ENCODE results near the gene CRKL.
"Not testable (repeated sequence)": the region's sequence is repeated elsewhere in the genome, so short reads cannot be mapped to it uniquely, and the experiment has no call there.

CRKL gene

DNA sequence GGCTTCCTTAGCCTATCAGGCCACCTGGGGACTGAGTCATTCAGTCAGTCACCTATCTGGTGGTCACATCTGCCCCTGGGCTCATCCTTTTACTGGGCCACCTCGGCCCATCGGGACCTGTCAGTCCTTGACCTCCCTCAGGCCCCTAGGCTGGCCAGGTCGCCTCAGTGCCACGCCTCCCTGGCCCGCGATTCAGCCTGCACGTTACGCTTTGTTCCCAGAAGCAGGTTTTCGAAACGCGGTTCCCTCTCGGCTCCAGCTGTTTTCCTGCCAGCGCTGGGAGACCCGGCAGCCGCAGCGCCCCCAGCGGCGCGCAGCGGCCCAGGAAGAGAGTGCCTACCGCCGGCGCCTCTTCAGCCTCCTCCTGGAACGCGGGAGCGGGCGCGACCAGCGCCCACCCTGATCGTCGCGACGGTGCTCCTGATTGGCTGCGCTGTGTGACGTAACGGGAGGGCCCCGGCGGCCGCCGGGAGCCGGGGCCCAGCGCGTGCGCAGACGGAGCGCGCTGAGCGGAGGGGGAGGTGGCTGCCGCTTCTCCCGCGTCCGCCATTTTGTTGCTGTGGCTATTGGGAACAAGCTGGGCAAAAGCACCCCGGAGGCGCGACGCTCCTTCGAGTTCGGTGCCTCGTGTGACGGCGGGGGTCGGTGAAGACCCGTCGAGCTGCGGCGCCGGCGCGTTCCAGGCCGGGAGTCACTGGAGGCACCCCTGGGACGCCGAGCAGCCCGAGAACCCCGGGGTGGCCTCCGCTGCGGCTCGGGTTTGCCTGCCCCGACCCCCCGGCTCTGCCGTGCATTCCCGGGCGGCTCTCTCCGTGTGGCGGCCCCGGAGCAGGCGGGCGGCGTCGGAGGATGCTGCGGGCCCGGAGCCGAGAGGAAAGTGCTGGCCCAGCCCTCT is at the start of gene CRKL:
CRKL (plus strand) TSS at position 492 of the 895 bp plus-strand sequence. CDS start 528 bp downstream, outside the sequence.
- DNase-seq, result peak; percentile 85

- DNase-seq, result no peak
Measured at GRCh38 chr22:20868025-20868962, 48.9 kb upstream of the CRKL start.

- no peak for DNase-seq
Measured at GRCh38 chr22:20869234-20869633, 48.0 kb upstream of the CRKL start.

GRCh38 chr22:20873214-20873613 is 44.0 kb upstream of the CRKL start:
- DNase-seq, result no peak

GRCh38 chr22:20875296-20875695 is 41.9 kb upstream of the CRKL start:
- DNase-seq, result no peak

- no peak for DNase-seq
Measured at GRCh38 chr22:20877715-20878114, 39.5 kb upstream of the CRKL start.

- no peak for DNase-seq
Measured at GRCh38 chr22:20881231-20881630, 36.0 kb upstream of the CRKL start.

DNA sequence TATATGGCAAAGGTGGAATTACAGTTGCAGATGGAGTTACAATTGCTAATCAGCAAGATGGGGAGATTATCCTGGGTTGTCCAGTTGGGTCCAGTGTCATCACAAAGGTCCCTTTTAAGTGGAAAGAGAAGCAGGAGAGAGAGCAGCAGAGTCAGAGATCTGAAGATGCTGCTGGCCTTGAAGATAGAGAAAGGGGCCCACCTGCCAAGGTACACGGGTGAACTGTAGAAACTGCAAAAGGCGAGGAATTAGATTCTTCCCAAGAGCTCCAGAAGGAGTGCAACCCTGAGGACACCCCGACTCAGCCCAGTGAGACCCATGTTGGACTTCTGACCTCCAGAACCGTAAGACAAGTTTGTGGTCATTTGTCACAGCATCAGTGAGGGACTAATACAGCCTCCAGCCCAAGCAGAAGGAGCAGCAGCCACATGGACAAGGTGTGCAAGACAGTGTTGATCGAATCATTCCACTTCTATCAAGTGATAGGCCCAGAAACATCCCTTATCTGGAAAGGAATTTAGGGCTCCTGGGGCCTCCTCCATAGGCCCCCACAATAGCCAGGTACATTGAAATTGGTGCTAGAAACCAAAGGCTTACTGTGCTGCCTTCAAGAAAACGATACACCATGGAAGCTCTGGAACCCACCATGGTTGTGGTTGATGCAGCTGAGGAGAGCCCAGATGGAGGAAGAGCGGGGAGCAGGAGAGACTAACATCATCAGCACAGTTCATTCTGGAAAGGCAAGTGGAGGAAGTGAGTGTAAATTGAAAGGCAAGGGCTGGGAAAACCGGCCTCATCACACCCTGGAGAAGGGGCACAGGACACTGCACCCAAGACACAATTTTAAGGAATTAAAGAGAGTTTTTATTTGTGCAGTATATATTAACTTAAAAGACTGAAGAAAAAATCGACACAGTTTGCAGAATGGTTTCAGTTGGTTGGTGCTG is 35.1 kb upstream of the CRKL start:
- DNase-seq, result no peak

GRCh38 chr22:20882855-20883254 is 34.4 kb upstream of the CRKL start:
- no peak for DNase-seq

DNA sequence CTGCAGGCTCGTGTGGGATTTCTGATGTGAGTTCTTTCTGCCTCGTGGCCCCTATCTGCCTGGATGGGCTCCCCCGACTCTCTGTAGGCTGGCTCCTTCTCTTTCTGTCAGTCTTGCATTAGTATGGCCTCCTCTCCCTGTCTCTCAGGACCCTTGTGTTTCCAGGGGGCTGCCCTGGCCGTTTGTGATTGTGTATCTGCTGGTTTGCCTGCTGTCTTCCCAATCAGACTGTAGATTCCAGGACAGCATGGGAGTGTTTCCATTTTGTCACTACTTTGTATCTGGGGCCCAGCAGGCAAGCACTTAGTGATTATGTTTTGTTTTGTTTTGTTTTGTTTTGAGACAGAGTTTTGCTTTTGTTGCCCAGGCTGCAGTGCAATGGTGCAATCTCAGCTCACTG is 32.8 kb upstream of the CRKL start:
- DNase-seq, result no peak

DNA sequence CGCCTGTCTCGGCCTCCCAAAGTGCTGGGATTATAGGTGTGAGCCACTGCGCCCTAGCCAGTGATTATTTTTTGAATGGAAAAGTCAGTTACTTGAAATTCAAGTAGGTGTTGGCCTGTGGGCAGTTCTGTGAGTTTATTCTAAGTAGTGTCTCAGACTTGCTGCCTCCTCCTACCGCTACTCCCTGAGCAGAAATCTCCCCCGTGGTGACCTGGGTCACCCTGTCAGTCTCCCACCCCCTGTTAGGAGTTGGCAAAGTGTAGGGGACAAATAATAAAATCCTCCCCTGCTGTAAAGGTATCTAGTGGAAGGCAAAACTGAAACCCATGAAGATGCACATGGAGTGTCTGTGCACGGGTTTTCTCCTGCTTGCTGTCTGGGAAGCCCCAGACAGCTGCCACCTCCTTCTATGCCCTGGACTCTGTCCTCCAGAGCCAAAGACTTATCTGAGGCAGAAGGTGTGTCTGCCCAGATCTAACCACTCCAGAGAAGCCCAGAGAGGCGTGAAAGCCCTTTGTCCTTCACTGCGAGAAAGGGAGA is 32.1 kb upstream of the CRKL start:
- DNase-seq, result no peak

- peak; percentile 30 for DNase-seq
Measured at GRCh38 chr22:20885557-20886323, 31.5 kb upstream of the CRKL start.

GRCh38 chr22:20887375-20887774 is 29.8 kb upstream of the CRKL start:
- no peak for DNase-seq

DNA sequence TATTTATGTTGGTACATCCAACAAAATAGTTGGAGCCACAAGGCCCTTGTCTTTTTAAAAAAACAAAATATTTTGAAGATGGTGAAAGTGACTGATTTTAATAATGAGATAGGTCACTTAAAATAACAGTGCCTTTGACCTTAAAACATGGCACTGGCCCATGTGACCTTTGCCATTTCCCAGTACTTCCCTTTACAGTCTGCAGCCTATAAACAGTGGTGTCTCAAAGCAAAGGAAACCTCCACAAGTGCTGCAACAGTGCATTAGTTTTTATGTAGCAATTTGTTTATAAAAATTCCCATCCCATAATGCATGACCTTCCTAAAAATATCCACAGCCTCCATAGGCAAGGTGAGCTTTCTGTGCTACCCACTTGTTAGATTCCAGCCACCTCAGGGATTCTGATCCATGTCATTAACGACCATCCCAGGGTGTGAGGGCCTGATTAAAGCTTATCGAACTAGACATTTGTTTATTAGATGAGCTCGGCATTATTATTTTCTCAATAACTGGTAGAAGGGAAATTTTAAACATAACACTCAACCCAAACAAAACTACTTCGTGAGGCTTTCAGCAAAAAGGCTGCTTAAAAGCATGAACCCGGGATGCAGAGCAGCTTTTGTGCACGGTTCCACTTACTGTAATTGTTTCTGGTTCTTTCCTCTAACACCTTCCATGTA is 28.0 kb upstream of the CRKL start:
- no peak for DNase-seq

DNA sequence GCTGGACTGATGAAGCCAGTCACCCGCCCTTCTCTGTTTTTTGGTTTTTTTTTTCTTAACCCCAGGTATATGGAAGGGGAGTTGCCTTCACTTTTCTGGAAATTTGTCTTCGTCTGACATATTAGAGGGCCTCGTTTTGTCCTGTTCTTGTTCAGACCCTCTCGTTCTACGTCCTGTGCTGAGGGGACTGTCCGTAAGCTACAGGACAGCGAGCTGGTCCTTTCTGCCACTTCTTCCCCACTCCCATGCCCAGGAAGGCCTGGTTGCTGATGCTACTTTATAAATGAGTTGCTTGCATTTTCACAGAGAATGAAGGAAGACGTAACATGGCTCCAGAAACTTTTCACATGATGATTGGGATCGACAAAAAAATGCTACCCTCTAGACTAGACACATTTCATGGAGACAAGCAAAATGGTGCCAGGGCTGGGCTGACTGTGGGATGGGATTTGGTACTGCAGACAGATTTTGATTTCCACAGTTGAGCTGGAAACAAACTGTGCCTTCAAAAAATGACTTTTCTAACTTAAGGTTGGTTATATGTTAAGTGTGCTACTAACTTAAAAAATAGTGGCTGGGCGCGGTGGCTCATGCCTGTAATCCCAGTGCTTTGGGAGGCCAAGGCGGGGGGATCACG is 27.2 kb upstream of the CRKL start:
- DNase-seq, result no peak

DNA sequence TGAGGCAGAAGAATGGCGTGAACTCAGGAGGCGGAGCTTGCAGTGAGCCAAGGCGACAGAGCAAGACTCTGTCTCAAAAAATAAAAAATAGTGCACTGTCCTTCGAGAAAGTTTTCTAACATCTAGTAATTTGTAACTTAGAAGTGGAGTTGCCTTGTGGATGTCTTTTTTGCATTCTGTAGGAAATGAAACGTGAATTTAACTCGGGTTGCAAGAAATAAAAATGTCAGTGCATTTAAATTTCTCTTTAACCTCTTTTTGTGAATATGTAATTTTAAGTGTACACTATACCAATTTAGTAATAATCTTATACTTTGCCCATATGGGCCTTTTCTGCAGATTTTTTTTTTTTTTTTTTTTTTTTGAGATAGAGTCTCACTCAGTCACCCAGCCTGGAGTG is 26.2 kb upstream of the CRKL start:
- no peak for DNase-seq

DNA sequence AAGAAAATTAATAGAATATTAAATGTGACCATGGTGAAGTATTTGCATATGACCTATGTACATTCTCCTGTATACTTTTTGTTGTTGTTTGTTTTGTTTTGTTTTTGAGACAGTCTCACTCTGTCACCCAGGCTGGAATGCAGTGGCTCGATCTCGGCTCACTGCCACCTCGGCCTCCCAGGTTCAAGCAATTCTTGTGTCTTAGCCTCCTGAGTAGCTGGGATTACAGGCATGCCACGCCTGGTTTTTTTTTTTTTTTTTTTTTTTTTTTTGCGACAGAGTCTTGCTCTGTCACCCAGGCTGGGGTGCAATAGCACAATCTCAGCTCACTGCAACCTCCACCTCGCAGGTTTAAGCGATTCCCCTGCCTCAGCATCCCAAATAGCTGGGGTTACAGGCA is 19.5 kb upstream of the CRKL start:
- DNase-seq, result not testable (repeated sequence)

DNA sequence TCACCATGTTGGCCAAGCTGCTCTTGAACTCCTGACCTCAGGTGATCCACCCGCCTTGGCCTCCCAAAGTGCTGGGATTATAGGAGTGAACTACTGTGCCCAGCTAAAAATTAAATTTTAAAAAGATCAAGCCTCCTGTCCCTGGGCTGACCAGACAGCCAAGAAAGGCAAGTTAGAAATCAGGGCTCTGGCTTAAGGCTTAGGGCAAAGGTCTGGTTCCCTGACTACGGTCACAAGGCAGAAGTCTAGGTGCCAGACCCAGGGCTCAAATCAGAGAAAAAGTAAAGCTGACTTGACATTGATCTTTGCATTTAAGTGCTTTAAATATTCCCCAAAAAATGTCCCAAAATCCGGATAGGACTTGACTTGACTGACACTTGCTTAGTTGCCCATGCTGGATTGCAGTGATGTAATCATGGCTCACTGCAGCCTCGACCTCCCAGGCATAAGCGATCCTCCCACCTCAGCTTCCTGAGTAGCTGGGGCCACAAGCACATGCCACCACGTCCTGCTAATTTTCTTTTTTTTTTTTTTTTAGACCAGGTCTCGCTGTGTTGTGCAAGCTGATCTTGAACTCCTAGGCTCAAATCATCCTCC is 17.3 kb upstream of the CRKL start:
- DNase-seq, result no peak

DNA sequence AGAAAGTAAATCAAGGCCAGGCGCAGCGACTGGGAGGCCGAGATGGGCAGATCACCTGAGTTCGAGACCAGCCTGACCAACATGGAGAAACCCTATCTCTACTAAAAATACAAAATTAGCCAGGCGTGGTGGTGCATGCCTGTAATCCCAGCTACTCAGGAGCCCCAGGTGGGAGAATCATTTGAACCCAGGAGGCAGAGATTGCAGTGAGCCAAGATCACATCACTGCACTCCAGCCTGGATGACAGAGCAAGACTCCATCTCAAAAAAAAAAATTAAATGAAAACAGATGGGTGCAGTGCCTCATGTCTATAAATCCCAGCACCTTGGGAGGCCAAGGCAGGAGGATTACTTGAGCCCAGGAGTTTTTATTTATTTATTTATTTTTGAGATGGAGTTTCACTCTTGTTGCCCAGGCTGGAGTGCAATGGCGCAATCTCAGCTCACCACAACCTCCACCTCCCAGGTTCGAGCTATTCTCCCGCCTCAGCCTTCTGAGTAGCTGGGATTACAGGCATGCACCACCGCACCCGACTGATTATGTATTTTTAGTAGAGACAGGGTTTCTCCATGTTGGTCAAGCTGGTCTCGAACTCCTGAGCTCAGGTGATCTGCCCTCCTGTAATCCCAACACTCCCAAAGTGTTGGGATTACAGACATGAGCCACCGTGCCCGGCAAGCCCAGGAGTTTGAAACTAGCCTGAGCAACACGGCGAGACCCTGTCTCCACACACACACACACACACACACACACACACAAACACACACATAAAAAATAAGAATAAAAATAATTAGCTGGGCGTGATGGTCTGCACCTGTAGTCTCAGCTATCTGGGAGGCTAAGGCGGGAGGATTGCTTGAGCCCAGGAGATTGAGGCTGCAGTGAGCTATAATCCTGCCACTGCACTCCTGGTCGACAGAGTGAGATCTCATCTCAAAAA is 15.8 kb upstream of the CRKL start:
- DNase-seq, result not testable (repeated sequence)

All from NCI-H524 treated with DMSO at 0.1 percent for 48 hours (cell line).